Muscle layer of colon (tissue), 2 donors: Measurements from ENCODE around the gene GALNT12.

Source experiments
- H3K27ac ChIP-seq: one replicate; pipeline ENCODE4 v1.7.0; 2013; ENCODE audit warnings: low read depth, mild to moderate bottlenecking, low read length, moderate library complexity
- H3K27me3 ChIP-seq, 2 donors: one replicate each; pipeline ENCODE4 v1.7.0; 2013; ENCODE audit warnings: low read length in 2 of 2, mild to moderate bottlenecking in 2 of 2; ENCODE audit not compliant: insufficient read depth in 2 of 2, control insufficient read depth in 1 of 2
- H3K36me3 ChIP-seq: one replicate; pipeline ENCODE4 v1.7.0; 2013; ENCODE audit warnings: mild to moderate bottlenecking, low read length; ENCODE audit not compliant: insufficient read depth
- H3K4me1 ChIP-seq: one replicate; pipeline ENCODE4 v1.7.0; 2013; ENCODE audit warnings: mild to moderate bottlenecking, low read length; ENCODE audit not compliant: insufficient read depth
- H3K4me3 ChIP-seq, 2 donors: one replicate each; pipeline ENCODE4 v1.7.0; 2013; ENCODE audit warnings: low read length in 2 of 2, low read depth in 1 of 2, mild to moderate bottlenecking in 1 of 2, moderate library complexity in 1 of 2
- H3K9ac ChIP-seq: one replicate; pipeline ENCODE4 v1.7.0; 2013; ENCODE audit warnings: low read length
- H3K9me3 ChIP-seq: one replicate; pipeline ENCODE4 v1.7.0; 2013; ENCODE audit warnings: mild to moderate bottlenecking, low read length
- donor health status: abdominal sarcoma.
- donor health status: Adenocarcinoma of cecum.

GALNT12 gene

GRCh38 chr9:98838868-98839565 is 31.5 kb downstream of the GALNT12 start:
- Histone ChIP-seq H3K27ac (no peak overlapping the region), H3K9ac (no peak overlapping the region), H3K36me3 (peaks cover 19% of the 10 kb centered on the region)

GRCh38 chr9:98839724-98840123 is 32.3 kb downstream of the GALNT12 start:
- Histone ChIP-seq H3K27ac (no peak overlapping the region), H3K9me3 (no peaks in the 10 kb centered on the region), H3K4me1 (peaks cover 11% of the 10 kb centered on the region), H3K36me3 (peaks cover 19% of the 10 kb centered on the region), H3K9ac (no peak overlapping the region), H3K4me3 (no peak overlapping the region), H3K27me3 (no peaks in the 10 kb centered on the region)

More at GRCh38 chr9:98838868-98839565, 31.5 kb downstream of the GALNT12 start:
- H3K4me3 ChIP-seq, result no peak overlapping the region
- H3K4me1 ChIP-seq, result peaks cover 11% of the 10 kb centered on the region
- no peaks in the 10 kb centered on the region for H3K9me3 ChIP-seq
- H3K27me3 ChIP-seq, result no peaks in the 10 kb centered on the region

- no peaks in the 10 kb centered on the region for H3K27me3 ChIP-seq
- H3K9ac ChIP-seq, result no peak overlapping the region
- no peak overlapping the region for H3K27ac ChIP-seq
- peaks cover 11% of the 10 kb centered on the region for H3K4me1 ChIP-seq
- peaks cover 11% of the 10 kb centered on the region for H3K36me3 ChIP-seq
- H3K9me3 ChIP-seq, result no peaks in the 10 kb centered on the region
- H3K4me3 ChIP-seq, result no peak overlapping the region
These were observed 35.0 kb downstream of the GALNT12 start for GRCh38 chr9:98842510-98842909.

- Histone ChIP-seq H3K27ac (no peak overlapping the region), H3K4me1 (peaks cover 18% of the 10 kb centered on the region), H3K36me3 (peaks cover 3% of the 10 kb centered on the region), H3K4me3 (no peak overlapping the region), H3K9me3 (no peaks in the 10 kb centered on the region), H3K9ac (no peak overlapping the region), H3K27me3 (no peaks in the 10 kb centered on the region)
These were observed 38.6 kb downstream of the GALNT12 start for GRCh38 chr9:98846081-98846480.

- Histone ChIP-seq H3K9me3 (no peaks in the 10 kb centered on the region), H3K4me3 (no peak overlapping the region), H3K27ac (no peak overlapping the region), H3K9ac (no peak overlapping the region), H3K36me3 (peaks cover 3% of the 10 kb centered on the region), H3K4me1 (peaks cover 18% of the 10 kb centered on the region), H3K27me3 (no peaks in the 10 kb centered on the region)
These were observed 39.4 kb downstream of the GALNT12 start for GRCh38 chr9:98846879-98847278.

- Histone ChIP-seq H3K36me3 (peaks cover 3% of the 10 kb centered on the region), H3K27ac (peak overlapping the region; percentile 79), H3K9ac (peak overlapping the region; percentile 50), H3K9me3 (no peaks in the 10 kb centered on the region), H3K27me3 (no peaks in the 10 kb centered on the region), H3K4me1 (peaks cover 23% of the 10 kb centered on the region), H3K4me3 (peak overlapping the region in 1 of 2 donors; percentile 21)
These were observed 41.1 kb downstream of the GALNT12 start for GRCh38 chr9:98848450-98849149.

- H3K4me3 ChIP-seq, result no peak overlapping the region
- peak overlapping the region; percentile 63 for H3K27ac ChIP-seq
- no peaks in the 10 kb centered on the region for H3K27me3 ChIP-seq
These were observed 42.1 kb downstream of the GALNT12 start for GRCh38 chr9:98849563-98849962.

GRCh38 chr9:98850851-98851729 is 43.6 kb downstream of the GALNT12 start:
- Histone ChIP-seq H3K4me1 (peaks cover 23% of the 10 kb centered on the region), H3K4me3 (no peak overlapping the region), H3K9ac (no peak overlapping the region), H3K36me3 (no peaks in the 10 kb centered on the region), H3K27me3 (no peaks in the 10 kb centered on the region), H3K9me3 (no peaks in the 10 kb centered on the region), H3K27ac (peak overlapping the region; percentile 41)

More at GRCh38 chr9:98849563-98849962, 42.1 kb downstream of the GALNT12 start:
- Histone ChIP-seq H3K9ac (no peak overlapping the region), H3K4me1 (peaks cover 23% of the 10 kb centered on the region), H3K36me3 (no peaks in the 10 kb centered on the region), H3K9me3 (no peaks in the 10 kb centered on the region)

GRCh38 chr9:98851730-98852459 is 44.4 kb downstream of the GALNT12 start:
- no peak overlapping the region for H3K27ac ChIP-seq

GRCh38 chr9:98852460-98852734 is 44.9 kb downstream of the GALNT12 start:
- Histone ChIP-seq H3K4me1 (peaks cover 23% of the 10 kb centered on the region), H3K36me3 (no peaks in the 10 kb centered on the region), H3K27me3 (no peaks in the 10 kb centered on the region), H3K9me3 (no peaks in the 10 kb centered on the region), H3K27ac (no peak overlapping the region), H3K4me3 (no peak overlapping the region), H3K9ac (no peak overlapping the region)

More at GRCh38 chr9:98851730-98852459, 44.4 kb downstream of the GALNT12 start:
- Histone ChIP-seq H3K9me3 (no peaks in the 10 kb centered on the region), H3K36me3 (no peaks in the 10 kb centered on the region), H3K4me1 (peaks cover 23% of the 10 kb centered on the region), H3K9ac (no peak overlapping the region), H3K27me3 (no peaks in the 10 kb centered on the region), H3K4me3 (no peak overlapping the region)

- Histone ChIP-seq H3K27me3 (no peaks in the 10 kb centered on the region), H3K36me3 (no peaks in the 10 kb centered on the region), H3K4me3 (no peak overlapping the region), H3K27ac (no peak overlapping the region), H3K4me1 (peaks cover 20% of the 10 kb centered on the region), H3K9ac (no peak overlapping the region), H3K9me3 (no peaks in the 10 kb centered on the region)
These were observed 45.5 kb downstream of the GALNT12 start for GRCh38 chr9:98852961-98853360.
